Hepatocyte (in vitro differentiated cells): ENCODE results near the gene PID1. TPM values are rescaled to one million over a fixed set of nuclear protein-coding genes. Genes with fewer than 3 reads are reported as not detected.

Experiments used
- DNase-seq: peaks from one replicate; pipeline ENCODE4 v3.0.0-alpha.2; 2016; ENCODE audit warnings: low spot score
- H2AFZ ChIP-seq: fragments of 200-600 bp; sonication (generic); 2 replicates; pipeline ENCODE4 v1.6.0; 2016; ENCODE audit warnings: antibody characterized with exemption, mild to moderate bottlenecking
- H3K27ac ChIP-seq: fragments of 200-600 bp; sonication (generic); 2 replicates; pipeline ENCODE4 v1.5.1; 2016; ENCODE audit warnings: mild to moderate bottlenecking
- H3K27me3 ChIP-seq: fragments of 200-600 bp; sonication (generic); 2 replicates; pipeline ENCODE4 v1.6.1; 2016
- H3K36me3 ChIP-seq: fragments of 200-600 bp; sonication (generic); replicated peaks from 2 replicates; pipeline ENCODE4 v1.5.1; 2016; ENCODE audit warnings: low read depth; ENCODE audit not compliant: insufficient read depth
- H3K4me1 ChIP-seq: fragments of 200-600 bp; sonication (generic); 2 replicates; pipeline ENCODE4 v1.5.1; 2016; ENCODE audit warnings: mild to moderate bottlenecking, moderate library complexity; ENCODE audit not compliant: insufficient read depth
- H3K4me2 ChIP-seq: fragments of 200-600 bp; sonication (generic); 2 replicates; pipeline ENCODE4 v1.6.0; 2016
- H3K4me3 ChIP-seq: fragments of 200-600 bp; sonication (generic); 2 replicates; pipeline ENCODE4 v1.5.1; 2016; ENCODE audit warnings: mild to moderate bottlenecking
- H3K79me2 ChIP-seq: fragments of 200-600 bp; sonication (generic); 2 replicates; pipeline ENCODE4 v1.6.0; 2017; ENCODE audit warnings: mild to moderate bottlenecking
- H3K9me2 ChIP-seq: fragments of 200-600 bp; sonication (generic); replicated peaks from 2 replicates; pipeline ENCODE4 v1.6.0; 2017; ENCODE audit warnings: mild to moderate bottlenecking; ENCODE audit not compliant: insufficient read depth
- H3K9me3 ChIP-seq: fragments of 200-600 bp; sonication (generic); 2 replicates; pipeline ENCODE4 v1.5.1; 2016; ENCODE audit warnings: low read depth, mild to moderate bottlenecking
- H4K20me1 ChIP-seq: fragments of 200-600 bp; sonication (generic); 2 replicates; pipeline ENCODE4 v1.6.0; 2016; ENCODE audit warnings: mild to moderate bottlenecking; ENCODE audit not compliant: insufficient read depth, poor library complexity, severe bottlenecking
- EZH2 ChIP-seq: fragments of 200-600 bp; sonication (generic); IDR thresholded peaks from 2 replicates; pipeline ENCODE4 v1.6.1; 2016; ENCODE audit warnings: antibody characterized with exemption, mild to moderate bottlenecking, borderline replicate concordance
- EZH2phosphoT487 ChIP-seq: fragments of 200-600 bp; sonication (generic); IDR thresholded peaks from one replicate; pipeline ENCODE4 v1.6.1; 2018; ENCODE audit warnings: antibody characterized with exemption, mild to moderate bottlenecking, low read depth, moderate library complexity; ENCODE audit not compliant: unreplicated experiment, severe bottlenecking
- WGBS: methylation state at CpG from one replicate; pipeline ENCODE4 v1.1.6; 2016; ENCODE audit warnings: low lambda C conversion rate; ENCODE audit errors: missing lambda C conversion rate; 5-methylcytosine and 5-hydroxymethylcytosine counted together
- polyA plus RNA-seq: library from polyadenylated mRNA; unstranded; fragments of >200 nt; fragmentation: Nextera tagmentation; extraction: Ambion mirVana; gene quantifications from 2 replicates; pipeline ENCODE4 v1.2.1, GENCODE V29; 2016
- total RNA-seq: library from RNA; depleted of rRNA; stranded (reverse); fragments of >200 nt; gene quantifications from 2 replicates; pipeline ENCODE4 v1.2.3, GENCODE V29; 2014
- TF ChIP-seq, protein P1 (sequence below): fragments of 200-600 bp; sonication (generic); IDR thresholded peaks from 2 replicates; pipeline ENCODE4 v1.5.1; 2016; ENCODE audit warnings: antibody characterized with exemption, mild to moderate bottlenecking; ENCODE audit not compliant: poor library complexity

PID1 gene
- total and polyA plus RNA-seq, 2 experiments from 2014 or later = 26.7 to 31.1 TPM

DNA sequence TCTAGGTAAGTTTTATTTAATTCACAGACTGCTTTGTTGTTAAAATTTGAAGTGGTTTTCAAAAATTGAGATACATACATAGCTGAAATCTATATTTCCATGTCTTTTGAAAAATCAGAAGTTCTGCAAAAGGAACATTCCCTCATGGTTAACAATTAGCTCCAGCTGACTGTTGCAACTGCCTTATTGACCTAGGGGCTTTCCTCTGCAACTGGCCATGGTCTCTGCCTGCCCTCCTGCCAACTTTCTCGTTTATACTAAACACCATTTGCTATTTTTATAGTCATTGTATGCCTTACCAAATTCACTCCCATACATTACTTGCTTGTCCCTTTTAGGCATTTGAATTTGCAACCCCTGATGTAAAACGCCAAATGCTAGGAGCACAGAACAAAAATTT lies 107.2 kb downstream of the PID1 start:
- H3K36me3 ChIP-seq = no peaks in the 10 kb centered on the region
- no peak overlapping the region for H2AFZ ChIP-seq
- H3K27ac ChIP-seq = peak overlapping the region; percentile 48
- H3K9me2 ChIP-seq = no peaks in the 10 kb centered on the region
- H3K4me3 ChIP-seq = no peak overlapping the region
- DNase-seq = no peak
- peaks cover 29% of the 10 kb centered on the region for H3K4me1 ChIP-seq
- no peaks in the 10 kb centered on the region for H4K20me1 ChIP-seq
- TF ChIP-seq EZH2phosphoT487 (no peak), EZH2 (no peak)
- TF ChIP-seq, protein P1, sequence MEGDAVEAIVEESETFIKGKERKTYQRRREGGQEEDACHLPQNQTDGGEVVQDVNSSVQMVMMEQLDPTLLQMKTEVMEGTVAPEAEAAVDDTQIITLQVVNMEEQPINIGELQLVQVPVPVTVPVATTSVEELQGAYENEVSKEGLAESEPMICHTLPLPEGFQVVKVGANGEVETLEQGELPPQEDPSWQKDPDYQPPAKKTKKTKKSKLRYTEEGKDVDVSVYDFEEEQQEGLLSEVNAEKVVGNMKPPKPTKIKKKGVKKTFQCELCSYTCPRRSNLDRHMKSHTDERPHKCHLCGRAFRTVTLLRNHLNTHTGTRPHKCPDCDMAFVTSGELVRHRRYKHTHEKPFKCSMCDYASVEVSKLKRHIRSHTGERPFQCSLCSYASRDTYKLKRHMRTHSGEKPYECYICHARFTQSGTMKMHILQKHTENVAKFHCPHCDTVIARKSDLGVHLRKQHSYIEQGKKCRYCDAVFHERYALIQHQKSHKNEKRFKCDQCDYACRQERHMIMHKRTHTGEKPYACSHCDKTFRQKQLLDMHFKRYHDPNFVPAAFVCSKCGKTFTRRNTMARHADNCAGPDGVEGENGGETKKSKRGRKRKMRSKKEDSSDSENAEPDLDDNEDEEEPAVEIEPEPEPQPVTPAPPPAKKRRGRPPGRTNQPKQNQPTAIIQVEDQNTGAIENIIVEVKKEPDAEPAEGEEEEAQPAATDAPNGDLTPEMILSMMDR = no peak
- H3K9me3 ChIP-seq = no peaks in the 10 kb centered on the region
- no peaks in the 10 kb centered on the region for H3K27me3 ChIP-seq
- H3K4me2 ChIP-seq = peak overlapping the region; percentile 43
- WGBS = 72% methylated on average over 2 of the region's 2 CpGs
- peaks cover 9% of the 10 kb centered on the region for H3K79me2 ChIP-seq

DNA sequence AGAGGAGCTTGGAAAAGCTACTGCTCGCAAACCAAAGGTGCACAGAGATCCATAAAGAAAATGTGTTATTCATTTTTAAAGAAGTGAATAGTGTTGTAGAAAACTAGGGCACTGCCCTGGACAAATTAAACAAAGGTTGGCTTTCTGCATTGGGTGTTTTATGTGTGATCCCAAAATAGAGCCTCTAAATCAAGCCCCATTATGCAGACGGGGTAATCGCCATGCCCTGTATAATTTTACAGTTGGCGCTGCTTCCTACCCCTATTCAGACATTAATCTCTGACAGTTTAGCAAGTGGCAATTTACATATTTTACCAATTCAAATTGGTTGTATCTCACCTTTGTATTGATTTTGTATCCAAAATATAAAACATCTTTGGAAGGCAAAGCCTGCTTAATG lies 109.1 kb downstream of the PID1 start:
- no peaks in the 10 kb centered on the region for H3K9me2 ChIP-seq
- no peak overlapping the region for H3K4me2 ChIP-seq
- H3K4me3 ChIP-seq = no peak overlapping the region
- no peaks in the 10 kb centered on the region for H4K20me1 ChIP-seq
- no peak overlapping the region for H3K27ac ChIP-seq
- WGBS = 93% methylated on average over 4 of the region's 4 CpGs
- peaks cover 29% of the 10 kb centered on the region for H3K4me1 ChIP-seq
- H3K9me3 ChIP-seq = no peaks in the 10 kb centered on the region
- TF ChIP-seq, protein P1 = no peak
- no peak for TF ChIP-seq EZH2phosphoT487
- no peak for TF ChIP-seq EZH2
- H2AFZ ChIP-seq = no peak overlapping the region
- no peaks in the 10 kb centered on the region for H3K27me3 ChIP-seq
- H3K79me2 ChIP-seq = peaks cover 14% of the 10 kb centered on the region
- no peaks in the 10 kb centered on the region for H3K36me3 ChIP-seq
- no peak for DNase-seq

DNA sequence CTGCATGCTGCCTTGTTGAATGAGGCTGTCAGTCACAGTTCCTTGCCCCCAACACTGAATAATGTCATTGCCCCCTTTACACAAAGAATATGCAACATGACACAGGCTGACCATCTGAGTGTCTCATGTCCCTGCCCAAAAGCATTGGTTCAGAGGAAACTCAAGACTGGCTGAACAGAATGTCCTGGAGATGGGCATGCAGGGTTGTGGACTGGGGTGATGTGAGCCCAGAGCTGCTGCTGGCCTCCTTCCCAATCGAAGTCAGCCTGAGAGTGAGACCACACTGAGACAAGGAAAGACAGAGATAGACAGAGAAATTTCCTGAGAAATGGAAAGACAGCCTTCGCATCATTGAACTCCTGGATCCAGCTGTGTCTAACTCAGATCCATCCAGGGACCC lies 110.1 kb downstream of the PID1 start:
- H4K20me1 ChIP-seq = no peaks in the 10 kb centered on the region
- H2AFZ ChIP-seq = no peak overlapping the region
- WGBS = 79% methylated on average over 2 of the region's 2 CpGs
- no peak for DNase-seq
- H3K4me3 ChIP-seq = no peak overlapping the region
- TF ChIP-seq EZH2 (no peak), EZH2phosphoT487 (no peak)
- H3K4me1 ChIP-seq = peaks cover 29% of the 10 kb centered on the region
- H3K9me3 ChIP-seq = no peaks in the 10 kb centered on the region
- H3K36me3 ChIP-seq = no peaks in the 10 kb centered on the region
- H3K4me2 ChIP-seq = no peak overlapping the region
- no peaks in the 10 kb centered on the region for H3K27me3 ChIP-seq
- H3K79me2 ChIP-seq = peaks cover 13% of the 10 kb centered on the region
- peak overlapping the region; percentile 68 for H3K27ac ChIP-seq
- no peaks in the 10 kb centered on the region for H3K9me2 ChIP-seq

DNA sequence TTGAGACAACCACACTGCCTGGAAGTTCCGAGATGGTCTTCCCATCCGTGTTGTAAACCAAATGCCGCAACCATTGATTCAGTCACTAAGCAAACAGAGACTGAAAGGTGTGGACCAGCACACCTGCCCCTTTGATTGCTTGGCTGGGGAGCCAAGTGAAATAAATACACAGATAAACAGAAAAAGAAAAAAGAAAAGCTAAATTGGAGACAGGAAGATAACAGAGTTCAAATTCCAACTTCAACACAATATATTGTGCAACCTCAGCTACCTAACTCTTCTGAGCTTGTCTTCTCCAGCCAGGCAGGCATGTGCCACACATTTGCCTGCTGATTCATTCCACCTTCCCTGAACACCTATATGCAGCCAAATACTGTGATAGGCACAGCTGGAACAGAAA lies 110.9 kb downstream of the PID1 start:
- H2AFZ ChIP-seq = no peak overlapping the region
- H4K20me1 ChIP-seq = no peaks in the 10 kb centered on the region
- no peaks in the 10 kb centered on the region for H3K36me3 ChIP-seq
- 66% methylated on average over 3 of the region's 3 CpGs for WGBS
- H3K4me1 ChIP-seq = peaks cover 29% of the 10 kb centered on the region
- peak overlapping the region; percentile 84 for H3K27ac ChIP-seq
- H3K79me2 ChIP-seq = peaks cover 13% of the 10 kb centered on the region
- H3K4me2 ChIP-seq = peak overlapping the region; percentile 39
- H3K9me2 ChIP-seq = no peaks in the 10 kb centered on the region
- H3K4me3 ChIP-seq = no peak overlapping the region
- no peaks in the 10 kb centered on the region for H3K27me3 ChIP-seq
- TF ChIP-seq EZH2phosphoT487 (no peak), EZH2 (no peak)
- TF ChIP-seq, protein P1 = no peak
- DNase-seq = peak; percentile 52
- H3K9me3 ChIP-seq = no peaks in the 10 kb centered on the region
